Measurements from ENCODE around the gene RHO. TPM values are rescaled to one million over a fixed set of nuclear protein-coding genes. Genes with fewer than 3 reads are reported as not detected.

Gene RHO
- total RNA-seq, 1 experiment from 2014 or later: not detected

GRCh38 chr3:129574206-129574605 lies 45.8 kb downstream of the RHO start:
- H3K4me3 ChIP-seq (ENCODE audit: low read depth, low read length): no peak overlapping the region
- no TSS peak for BruUV-seq (replicated peaks)
- Mint-ChIP-seq H3K9me3 (ENCODE audit: unreplicated experiment) (no peaks in the 10 kb centered on the region), H3K27me3 (ENCODE audit: insufficient read depth, unreplicated experiment) (no peaks in the 10 kb centered on the region), H3K4me1 (ENCODE audit: low read depth, unreplicated experiment) (no peaks in the 10 kb centered on the region), H3K27ac (ENCODE audit: unreplicated experiment) (no peak overlapping the region), H3K36me3 (ENCODE audit: insufficient read depth, unreplicated experiment) (peaks cover 6% of the 10 kb centered on the region), H3K4me3 (ENCODE audit: unreplicated experiment) (no peak overlapping the region)
- ChIA-PET POLR2A (no interaction called here), CTCF (no interaction called here)
- TF ChIP-seq CTCF (IDR thresholded peaks at IDR 0.05; ENCODE audit: insufficient read depth in 1 of 2, low read depth in 1 of 2, low read length in 1 of 2, severe bottlenecking in 1 of 2, unreplicated experiment in 1 of 2): no peak
- intact Hi-C loops (cut with micrococcal nuclease; ENCODE audit: unreplicated experiment): no loop called here
- DNase-seq: no peak
- no peaks in the 10 kb centered on the region for H3K27me3 ChIP-seq (replicated peaks; ENCODE audit: control insufficient read depth, insufficient read depth, low read length)
- no peaks in the 10 kb centered on the region for H3K9me3 ChIP-seq
- no peaks in the 10 kb centered on the region for H3K4me1 ChIP-seq
- H3K36me3 ChIP-seq (ENCODE audit: control insufficient read depth, insufficient read depth, low read length): no peaks in the 10 kb centered on the region

- ChIA-PET POLR2A (no interaction called here), CTCF (no interaction called here)
- Mint-ChIP-seq H3K9me3 (ENCODE audit: unreplicated experiment) (no peaks in the 10 kb centered on the region), H3K27me3 (ENCODE audit: insufficient read depth, unreplicated experiment) (no peaks in the 10 kb centered on the region), H3K27ac (ENCODE audit: unreplicated experiment) (no peak overlapping the region), H3K36me3 (ENCODE audit: insufficient read depth, unreplicated experiment) (no peaks in the 10 kb centered on the region), H3K4me1 (ENCODE audit: low read depth, unreplicated experiment) (no peaks in the 10 kb centered on the region), H3K4me3 (ENCODE audit: unreplicated experiment) (no peak overlapping the region)
- no TSS peak for BruUV-seq (replicated peaks)
- TF ChIP-seq CTCF (IDR thresholded peaks at IDR 0.05; ENCODE audit: insufficient read depth in 1 of 2, low read depth in 1 of 2, low read length in 1 of 2, severe bottlenecking in 1 of 2, unreplicated experiment in 1 of 2): no peak
- Histone ChIP-seq H3K27me3 (replicated peaks; ENCODE audit: control insufficient read depth, insufficient read depth, low read length) (no peaks in the 10 kb centered on the region), H3K36me3 (ENCODE audit: control insufficient read depth, insufficient read depth, low read length) (no peaks in the 10 kb centered on the region), H3K9me3 (no peaks in the 10 kb centered on the region), H3K4me1 (no peaks in the 10 kb centered on the region), H3K4me3 (ENCODE audit: low read depth, low read length) (no peak overlapping the region)
- intact Hi-C loops (cut with micrococcal nuclease; ENCODE audit: unreplicated experiment): no loop called here
- DNase-seq: no peak
Observed at GRCh38 chr3:129575233-129575996, 47.0 kb downstream of the RHO start.

- Mint-ChIP-seq H3K4me1 (ENCODE audit: low read depth, unreplicated experiment) (no peaks in the 10 kb centered on the region), H3K27me3 (ENCODE audit: insufficient read depth, unreplicated experiment) (no peaks in the 10 kb centered on the region), H3K9me3 (ENCODE audit: unreplicated experiment) (no peaks in the 10 kb centered on the region), H3K27ac (ENCODE audit: unreplicated experiment) (no peak overlapping the region), H3K36me3 (ENCODE audit: insufficient read depth, unreplicated experiment) (no peaks in the 10 kb centered on the region), H3K4me3 (ENCODE audit: unreplicated experiment) (no peak overlapping the region)
- CTCF ChIA-PET: interaction anchor here (1.1 kb wide), 1 partner anchor 193 kb away, joined by 4 read pairs; no protein-coding TSS in a partner anchor
- intact Hi-C loops (cut with micrococcal nuclease; ENCODE audit: unreplicated experiment): no loop called here
- Histone ChIP-seq H3K9me3 (no peaks in the 10 kb centered on the region), H3K27me3 (replicated peaks; ENCODE audit: control insufficient read depth, insufficient read depth, low read length) (no peaks in the 10 kb centered on the region), H3K4me3 (ENCODE audit: low read depth, low read length) (no peak overlapping the region), H3K36me3 (ENCODE audit: control insufficient read depth, insufficient read depth, low read length) (no peaks in the 10 kb centered on the region), H3K4me1 (no peaks in the 10 kb centered on the region)
- POLR2A ChIA-PET: no interaction called here
- BruUV-seq (replicated peaks): no TSS peak
- TF ChIP-seq CTCF (IDR thresholded peaks at IDR 0.05; ENCODE audit: insufficient read depth in 1 of 2, low read depth in 1 of 2, low read length in 1 of 2, severe bottlenecking in 1 of 2, unreplicated experiment in 1 of 2): no peak
- no peak for DNase-seq
Observed at GRCh38 chr3:129575997-129576384, 47.6 kb downstream of the RHO start.

All from Caco-2 (cell line).